Panc1 (cell line): ENCODE measurements around the gene TMEM252. TPM values are rescaled to one million over a fixed set of nuclear protein-coding genes. Genes with fewer than 3 reads are reported as not detected.

Source experiments
- ATAC-seq: fragments of 200-7000 bp; cut with Tn5 transposase; 2 replicates; pipeline ENCODE4 v1.9.1; 2020; ENCODE audit warnings: mild to moderate bottlenecking, moderate library complexity
- BruUV-seq: library from RNA; stranded (reverse); fragments of 400-500 nt; replicated peaks from 2 replicates; lab custom pipeline; 2021; lab: Mats Ljungman, UMichigan
- CTCF ChIA-PET: fragments of 300-600 bp; sonication (Branson Sonifier 250); formaldehyde crosslinking; loops from one replicate; lab custom pipeline; 2022; ENCODE audit warnings: antibody characterized with exemption; lab: Charles Lee
- POLR2A ChIA-PET: fragments of 300-600 bp; sonication (Branson Sonifier 250); formaldehyde crosslinking; loops from one replicate; lab custom pipeline; 2022; ENCODE audit warnings: antibody characterized with exemption; lab: Charles Lee
- DNase-seq: peaks from one replicate; pipeline ENCODE4 v3.0.0-alpha.2; 2010; ENCODE audit warnings: low read depth, low spot score
- H3K27ac ChIP-seq: 2 replicates; pipeline ENCODE4 v1.5.1; 2011; ENCODE audit warnings: mild to moderate bottlenecking, low read length, inconsistent platforms
- H3K27me3 ChIP-seq: fragments of 200-500 bp; sonication (Bioruptor generic); 2 replicates; pipeline ENCODE4 v1.6.0; 2014; ENCODE audit warnings: low read length, inconsistent platforms; ENCODE audit not compliant: control insufficient read depth, insufficient read depth
- H3K36me3 ChIP-seq: fragments of 200-500 bp; sonication (Bioruptor generic); 2 replicates; pipeline ENCODE4 v1.5.1; 2014; ENCODE audit warnings: inconsistent platforms, mild to moderate bottlenecking, low read length, moderate library complexity; ENCODE audit not compliant: control insufficient read depth, insufficient read depth
- H3K4me1 ChIP-seq: 2 replicates; pipeline ENCODE4 v1.5.1; 2011; ENCODE audit warnings: inconsistent platforms, mild to moderate bottlenecking, low read length, moderate library complexity; ENCODE audit not compliant: control insufficient read depth, insufficient read depth
- H3K4me3 ChIP-seq, 2 experiments: 2 replicates each; pipeline ENCODE4 v1.5.1; 2011 to 2012; ENCODE audit warnings: low read depth in 2 of 2, low read length in 2 of 2, mild to moderate bottlenecking in 2 of 2, inconsistent platforms in 1 of 2, moderate library complexity in 1 of 2
- H3K9me3 ChIP-seq: fragments of 200-500 bp; sonication (Bioruptor generic); 2 replicates; pipeline ENCODE4 v1.5.1; 2014; ENCODE audit warnings: low read depth, mild to moderate bottlenecking, inconsistent platforms, low read length, moderate library complexity; ENCODE audit not compliant: control insufficient read depth, insufficient read depth
- POLR2AphosphoS5 ChIP-seq: IDR thresholded peaks from 2 replicates; pipeline ENCODE4 v1.6.1; 2012; ENCODE audit warnings: mild to moderate bottlenecking, low read depth, low read length, moderate library complexity
- SIN3A ChIP-seq: IDR thresholded peaks from 2 replicates; pipeline ENCODE4 v1.6.1; 2012; ENCODE audit warnings: low read depth, mild to moderate bottlenecking, low read length, moderate library complexity, borderline replicate concordance; ENCODE audit not compliant: insufficient read depth
- TCF7L2 ChIP-seq: IDR thresholded peaks from 2 replicates; pipeline ENCODE4 v1.6.1; 2011; ENCODE audit warnings: mild to moderate bottlenecking, low read depth, low read length, inconsistent platforms
- in situ Hi-C: cut with HindIII; loops from 2 replicates; pipeline ENCODE4 v1.10.0; 2016; ENCODE audit warnings: low sequenced_read_pairs, low pct_unique_long_range_greater_than_20kb
- intact Hi-C: fragments of 100-400 bp; cut with micrococcal nuclease; formaldehyde crosslinking; loops from one replicate; pipeline ENCODE4 v1.10.0; 2022; ENCODE audit not compliant: unreplicated experiment
- total RNA-seq: library from RNA; stranded (reverse); gene quantifications from one replicate; pipeline ENCODE4 v1.2.1, GENCODE V29; 2021; ENCODE audit not compliant: unreplicated experiment
- TF ChIP-seq, protein P1 (sequence below), 2 experiments: IDR thresholded peaks; 2 replicates each; pipeline ENCODE4 v1.6.1; 2011 to 2012; ENCODE audit warnings: low read depth in 2 of 2, control low read depth in 1 of 2, low read length in 1 of 2, mild to moderate bottlenecking in 1 of 2, moderate library complexity in 1 of 2; ENCODE audit not compliant: insufficient read depth in 1 of 2
- TF ChIP-seq, protein P2 (sequence below): fragments of 450-650 bp; IDR thresholded peaks from 2 replicates; pipeline ENCODE4 v1.5.1; 2017; ENCODE audit warnings: mild to moderate bottlenecking

TMEM252 gene
- total RNA-seq, 1 experiment from 2014 or later = not detected

DNA sequence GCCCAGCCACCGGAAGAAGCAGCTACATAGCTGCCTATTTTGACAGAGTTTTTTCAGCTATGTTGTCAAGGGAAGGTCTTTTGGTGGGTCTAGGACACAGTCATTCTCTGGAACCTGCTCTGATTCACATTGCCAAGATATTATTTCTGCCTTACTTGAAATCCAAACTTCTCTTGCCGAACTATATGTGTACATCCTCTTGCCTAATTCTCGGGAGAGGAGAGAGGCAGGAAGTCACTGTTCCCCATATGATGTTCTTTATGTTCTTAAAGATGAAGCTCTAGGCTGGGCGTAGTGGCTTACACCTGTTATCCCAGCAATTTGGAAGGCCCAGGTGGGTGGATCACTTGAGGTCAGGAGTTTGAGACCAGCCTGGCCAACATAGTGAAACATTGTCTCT is 8.6 kb downstream of the TMEM252 start:
- ATAC-seq = no peak
- TF ChIP-seq TCF7L2 (no peak), POLR2AphosphoS5 (no peak), SIN3A (no peak)
- TF ChIP-seq, protein P1, sequence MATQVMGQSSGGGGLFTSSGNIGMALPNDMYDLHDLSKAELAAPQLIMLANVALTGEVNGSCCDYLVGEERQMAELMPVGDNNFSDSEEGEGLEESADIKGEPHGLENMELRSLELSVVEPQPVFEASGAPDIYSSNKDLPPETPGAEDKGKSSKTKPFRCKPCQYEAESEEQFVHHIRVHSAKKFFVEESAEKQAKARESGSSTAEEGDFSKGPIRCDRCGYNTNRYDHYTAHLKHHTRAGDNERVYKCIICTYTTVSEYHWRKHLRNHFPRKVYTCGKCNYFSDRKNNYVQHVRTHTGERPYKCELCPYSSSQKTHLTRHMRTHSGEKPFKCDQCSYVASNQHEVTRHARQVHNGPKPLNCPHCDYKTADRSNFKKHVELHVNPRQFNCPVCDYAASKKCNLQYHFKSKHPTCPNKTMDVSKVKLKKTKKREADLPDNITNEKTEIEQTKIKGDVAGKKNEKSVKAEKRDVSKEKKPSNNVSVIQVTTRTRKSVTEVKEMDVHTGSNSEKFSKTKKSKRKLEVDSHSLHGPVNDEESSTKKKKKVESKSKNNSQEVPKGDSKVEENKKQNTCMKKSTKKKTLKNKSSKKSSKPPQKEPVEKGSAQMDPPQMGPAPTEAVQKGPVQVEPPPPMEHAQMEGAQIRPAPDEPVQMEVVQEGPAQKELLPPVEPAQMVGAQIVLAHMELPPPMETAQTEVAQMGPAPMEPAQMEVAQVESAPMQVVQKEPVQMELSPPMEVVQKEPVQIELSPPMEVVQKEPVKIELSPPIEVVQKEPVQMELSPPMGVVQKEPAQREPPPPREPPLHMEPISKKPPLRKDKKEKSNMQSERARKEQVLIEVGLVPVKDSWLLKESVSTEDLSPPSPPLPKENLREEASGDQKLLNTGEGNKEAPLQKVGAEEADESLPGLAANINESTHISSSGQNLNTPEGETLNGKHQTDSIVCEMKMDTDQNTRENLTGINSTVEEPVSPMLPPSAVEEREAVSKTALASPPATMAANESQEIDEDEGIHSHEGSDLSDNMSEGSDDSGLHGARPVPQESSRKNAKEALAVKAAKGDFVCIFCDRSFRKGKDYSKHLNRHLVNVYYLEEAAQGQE (IDR thresholded peaks at IDR 0.05; ENCODE audit: insufficient read depth in 1 of 2, low read depth in 2 of 2, low read length in 1 of 2) = no peak
- TF ChIP-seq, protein P2, sequence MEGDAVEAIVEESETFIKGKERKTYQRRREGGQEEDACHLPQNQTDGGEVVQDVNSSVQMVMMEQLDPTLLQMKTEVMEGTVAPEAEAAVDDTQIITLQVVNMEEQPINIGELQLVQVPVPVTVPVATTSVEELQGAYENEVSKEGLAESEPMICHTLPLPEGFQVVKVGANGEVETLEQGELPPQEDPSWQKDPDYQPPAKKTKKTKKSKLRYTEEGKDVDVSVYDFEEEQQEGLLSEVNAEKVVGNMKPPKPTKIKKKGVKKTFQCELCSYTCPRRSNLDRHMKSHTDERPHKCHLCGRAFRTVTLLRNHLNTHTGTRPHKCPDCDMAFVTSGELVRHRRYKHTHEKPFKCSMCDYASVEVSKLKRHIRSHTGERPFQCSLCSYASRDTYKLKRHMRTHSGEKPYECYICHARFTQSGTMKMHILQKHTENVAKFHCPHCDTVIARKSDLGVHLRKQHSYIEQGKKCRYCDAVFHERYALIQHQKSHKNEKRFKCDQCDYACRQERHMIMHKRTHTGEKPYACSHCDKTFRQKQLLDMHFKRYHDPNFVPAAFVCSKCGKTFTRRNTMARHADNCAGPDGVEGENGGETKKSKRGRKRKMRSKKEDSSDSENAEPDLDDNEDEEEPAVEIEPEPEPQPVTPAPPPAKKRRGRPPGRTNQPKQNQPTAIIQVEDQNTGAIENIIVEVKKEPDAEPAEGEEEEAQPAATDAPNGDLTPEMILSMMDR = no peak
- no peaks in the 10 kb centered on the region for H3K36me3 ChIP-seq
- H3K4me3 ChIP-seq = no peak overlapping the region
- DNase-seq = no peak
- intact Hi-C loops = no loop called here
- no peaks in the 10 kb centered on the region for H3K9me3 ChIP-seq
- BruUV-seq = no TSS peak
- H3K4me1 ChIP-seq = no peaks in the 10 kb centered on the region
- ChIA-PET POLR2A (no interaction called here), CTCF (no interaction called here)
- in situ Hi-C loops = no loop called here
- no peaks in the 10 kb centered on the region for H3K27me3 ChIP-seq
- H3K27ac ChIP-seq = no peak overlapping the region

DNA sequence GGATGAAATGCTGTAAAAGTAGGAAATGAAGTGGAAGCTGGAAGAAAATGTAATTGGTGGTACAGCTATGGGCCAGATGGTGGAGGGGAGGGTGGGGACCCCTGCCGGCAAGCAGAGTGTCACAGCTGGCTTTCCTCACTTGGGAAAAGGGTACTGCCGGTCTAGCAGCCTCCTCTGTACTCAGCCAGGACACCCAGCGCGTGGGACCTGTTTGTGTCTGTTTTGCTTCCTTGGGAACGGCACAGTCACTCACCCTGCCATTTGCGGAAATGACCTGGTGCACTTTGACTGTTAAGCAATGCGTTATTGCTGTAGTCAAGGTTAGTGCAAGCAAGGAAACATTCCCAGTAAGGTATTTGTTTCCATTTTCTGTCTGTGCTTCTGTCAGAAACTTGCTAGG is 10.1 kb downstream of the TMEM252 start:
- Histone ChIP-seq H3K9me3 (no peaks in the 10 kb centered on the region), H3K27ac (no peak overlapping the region), H3K4me3 (no peak overlapping the region), H3K27me3 (no peaks in the 10 kb centered on the region), H3K4me1 (no peaks in the 10 kb centered on the region), H3K36me3 (no peaks in the 10 kb centered on the region)
- ATAC-seq = no peak
- ChIA-PET CTCF (no interaction called here), POLR2A (no interaction called here)
- in situ Hi-C loops = no loop called here
- intact Hi-C loops = no loop called here
- TF ChIP-seq SIN3A = no peak
- TF ChIP-seq, protein P2 = no peak
- TF ChIP-seq POLR2AphosphoS5 = no peak
- no TSS peak for BruUV-seq
- DNase-seq = no peak
